PC-9 (cell line): ENCODE data around the gene FLNB. TPM values are rescaled to one million over a fixed set of nuclear protein-coding genes. Genes with fewer than 3 reads are reported as not detected.

Experiments used
- BruUV-seq: library from RNA; stranded (reverse); fragments of 400-500 nt; replicated peaks from 2 replicates; lab custom pipeline; 2021; lab: Mats Ljungman, UMichigan
- CTCF ChIA-PET: fragments of 300-600 bp; sonication (Branson Sonifier 250); formaldehyde crosslinking; loops from one replicate; lab custom pipeline; 2022; ENCODE audit warnings: antibody characterized with exemption; lab: Charles Lee
- POLR2A ChIA-PET: fragments of 300-600 bp; sonication (Branson Sonifier 250); formaldehyde crosslinking; loops from one replicate; lab custom pipeline; 2022; ENCODE audit warnings: antibody characterized with exemption; ENCODE audit not compliant: unreplicated experiment; lab: Charles Lee
- DNase-seq, 2 experiments: peaks; one replicate each; pipeline versions ENCODE4 v3.0.0 to v3.0.0-alpha.2; 2015 to 2022; ENCODE audit warnings: mixed read lengths in 1 of 2
- H2AFZ ChIP-seq: fragments of 200-600 bp; sonication (generic); 2 replicates; pipeline ENCODE4 v1.8.1; 2017; ENCODE audit warnings: antibody characterized with exemption
- H3F3A ChIP-seq: fragments of 200-600 bp; sonication (generic); 2 replicates; pipeline ENCODE4 v1.8.1; 2017; ENCODE audit warnings: antibody characterized with exemption, mild to moderate bottlenecking, low read depth; ENCODE audit not compliant: insufficient read depth
- H3K27ac ChIP-seq: fragments of 200-600 bp; sonication (generic); 2 replicates; pipeline ENCODE4 v1.6.1; 2016; ENCODE audit warnings: mixed run types
- H3K27me3 ChIP-seq: fragments of 200-600 bp; sonication (generic); 2 replicates; pipeline ENCODE4 v1.6.1; 2016; ENCODE audit warnings: low read depth, mixed run types; ENCODE audit not compliant: insufficient read depth
- H3K36me3 ChIP-seq: fragments of 200-600 bp; sonication (generic); 2 replicates; pipeline ENCODE4 v1.6.1; 2016; ENCODE audit warnings: low read depth, mixed run types
- H3K4me1 ChIP-seq: fragments of 200-600 bp; sonication (generic); replicated peaks from 2 replicates; pipeline ENCODE4 v1.6.1; 2016; ENCODE audit warnings: mixed run types; ENCODE audit not compliant: insufficient read depth
- H3K4me2 ChIP-seq: fragments of 200-600 bp; sonication (generic); 2 replicates; pipeline ENCODE4 v1.6.1; 2017; ENCODE audit warnings: mixed run types
- H3K4me3 ChIP-seq: fragments of 200-600 bp; sonication (generic); 2 replicates; pipeline ENCODE4 v1.6.1; 2016; ENCODE audit warnings: mixed run types
- H3K79me2 ChIP-seq: fragments of 200-600 bp; sonication (generic); 2 replicates; pipeline ENCODE4 v1.6.1; 2017; ENCODE audit warnings: low read depth, mixed run types
- H3K9me2 ChIP-seq: fragments of 200-600 bp; sonication (generic); 2 replicates; pipeline ENCODE4 v1.8.1; 2017; ENCODE audit warnings: mild to moderate bottlenecking; ENCODE audit not compliant: insufficient read depth
- H3K9me3 ChIP-seq: fragments of 200-600 bp; sonication (generic); 2 replicates; pipeline ENCODE4 v1.8.1; 2016; ENCODE audit warnings: low read depth; ENCODE audit not compliant: insufficient read depth
- H4K20me1 ChIP-seq: fragments of 200-600 bp; sonication (generic); 2 replicates; pipeline ENCODE4 v1.8.1; 2017; ENCODE audit not compliant: insufficient read depth
- EZH2 ChIP-seq: fragments of 200-600 bp; sonication (generic); IDR thresholded peaks from 2 replicates; pipeline ENCODE4 v1.8.0; 2017; ENCODE audit warnings: antibody characterized with exemption, low read depth
- intact Hi-C: fragments of 100-400 bp; cut with micrococcal nuclease; formaldehyde crosslinking; loops from one replicate; pipeline ENCODE4 v1.10.0; 2022; ENCODE audit not compliant: unreplicated experiment
- total RNA-seq: library from RNA; stranded (reverse); gene quantifications from 2 replicates; pipeline ENCODE4 v1.2.3, GENCODE V29; 2021
- TF ChIP-seq, protein P1 (sequence below): fragments of 200-600 bp; sonication (generic); conservative IDR thresholded peaks from 2 replicates; pipeline ENCODE4 v1.6.1; 2017; ENCODE audit warnings: mixed run types, antibody characterized with exemption, mild to moderate bottlenecking, moderate library complexity

The FLNB gene
- total RNA-seq, 1 experiment from 2014 or later: 349 TPM

DNA sequence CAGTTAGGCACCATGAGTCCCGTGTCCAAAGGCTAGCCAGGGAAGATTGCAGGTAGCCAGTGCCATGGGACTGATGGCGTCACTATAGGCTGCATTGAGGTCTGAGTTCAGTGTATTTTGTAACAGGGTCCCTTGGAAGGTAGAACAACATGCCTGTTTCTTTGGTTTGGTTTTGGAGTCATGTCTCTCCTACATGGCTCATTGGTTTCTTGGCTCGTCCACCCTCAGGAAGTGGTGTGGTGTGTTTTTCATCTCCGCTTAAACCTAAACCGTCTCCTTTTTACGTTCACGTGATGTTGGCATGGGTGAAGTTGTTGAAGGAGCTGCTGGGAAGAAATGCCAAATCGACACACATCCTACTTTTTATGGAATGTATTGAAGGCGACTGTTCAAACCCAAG, 71.6 kb downstream of the FLNB start:
- peaks cover 3% of the 10 kb centered on the region; the same call in 1 of the 2 replicates for H3K4me1 ChIP-seq
- no peak overlapping the region for H2AFZ ChIP-seq
- ChIA-PET CTCF (no interaction called here), POLR2A (no interaction called here)
- H3K36me3 ChIP-seq: peaks cover 10% of the 10 kb centered on the region
- no peak for DNase-seq
- no TSS peak for BruUV-seq
- no peaks in the 10 kb centered on the region for H3K9me2 ChIP-seq
- H3K79me2 ChIP-seq: peaks cover 63% of the 10 kb centered on the region
- no peak overlapping the region for H3K27ac ChIP-seq
- H3K27me3 ChIP-seq: no peaks in the 10 kb centered on the region
- H3K9me3 ChIP-seq: no peaks in the 10 kb centered on the region
- peaks cover 40% of the 10 kb centered on the region; the same call in 1 of the 2 replicates for H3F3A ChIP-seq
- intact Hi-C loops: no loop called here
- H3K4me3 ChIP-seq: no peak overlapping the region
- TF ChIP-seq EZH2: no peak
- TF ChIP-seq, protein P1, sequence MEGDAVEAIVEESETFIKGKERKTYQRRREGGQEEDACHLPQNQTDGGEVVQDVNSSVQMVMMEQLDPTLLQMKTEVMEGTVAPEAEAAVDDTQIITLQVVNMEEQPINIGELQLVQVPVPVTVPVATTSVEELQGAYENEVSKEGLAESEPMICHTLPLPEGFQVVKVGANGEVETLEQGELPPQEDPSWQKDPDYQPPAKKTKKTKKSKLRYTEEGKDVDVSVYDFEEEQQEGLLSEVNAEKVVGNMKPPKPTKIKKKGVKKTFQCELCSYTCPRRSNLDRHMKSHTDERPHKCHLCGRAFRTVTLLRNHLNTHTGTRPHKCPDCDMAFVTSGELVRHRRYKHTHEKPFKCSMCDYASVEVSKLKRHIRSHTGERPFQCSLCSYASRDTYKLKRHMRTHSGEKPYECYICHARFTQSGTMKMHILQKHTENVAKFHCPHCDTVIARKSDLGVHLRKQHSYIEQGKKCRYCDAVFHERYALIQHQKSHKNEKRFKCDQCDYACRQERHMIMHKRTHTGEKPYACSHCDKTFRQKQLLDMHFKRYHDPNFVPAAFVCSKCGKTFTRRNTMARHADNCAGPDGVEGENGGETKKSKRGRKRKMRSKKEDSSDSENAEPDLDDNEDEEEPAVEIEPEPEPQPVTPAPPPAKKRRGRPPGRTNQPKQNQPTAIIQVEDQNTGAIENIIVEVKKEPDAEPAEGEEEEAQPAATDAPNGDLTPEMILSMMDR: no peak
- H3K4me2 ChIP-seq: no peak overlapping the region
- peaks cover 41% of the 10 kb centered on the region for H4K20me1 ChIP-seq

DNA sequence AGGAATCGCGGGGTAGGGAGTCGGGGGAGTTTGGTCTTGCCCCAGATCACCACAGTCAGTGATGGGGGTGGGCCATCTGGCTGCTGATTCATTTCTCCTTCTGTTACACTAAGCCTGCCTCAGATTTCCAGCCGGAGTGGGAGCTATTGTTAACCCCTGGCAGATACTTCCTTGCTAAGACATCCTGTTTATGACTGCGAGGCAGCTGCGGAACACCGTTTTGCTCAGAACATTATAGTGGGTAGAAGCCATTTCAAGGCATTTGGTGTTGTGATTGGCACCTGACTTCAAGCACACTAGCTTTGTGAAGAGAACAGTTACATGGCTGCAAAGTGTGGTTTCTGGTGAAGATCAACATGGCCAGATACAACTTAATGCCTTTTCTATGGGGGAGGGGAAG, 73.8 kb downstream of the FLNB start:
- Histone ChIP-seq H3K4me2 (no peak overlapping the region), H3K27ac (no peak overlapping the region), H2AFZ (no peak overlapping the region), H3K9me2 (no peaks in the 10 kb centered on the region), H3K9me3 (no peaks in the 10 kb centered on the region), H3F3A (peaks cover 45% of the 10 kb centered on the region; the same call in 1 of the 2 replicates), H3K4me3 (no peak overlapping the region), H3K27me3 (no peaks in the 10 kb centered on the region), H3K36me3 (peaks cover 10% of the 10 kb centered on the region), H3K4me1 (peaks cover 10% of the 10 kb centered on the region; the same call in 1 of the 2 replicates), H4K20me1 (peaks cover 43% of the 10 kb centered on the region), H3K79me2 (peaks cover 72% of the 10 kb centered on the region)
- POLR2A ChIA-PET: no interaction called here
- CTCF ChIA-PET: no interaction called here
- TF ChIP-seq, protein P1: no peak
- TF ChIP-seq EZH2: no peak
- no peak for DNase-seq
- intact Hi-C loops: no loop called here
- no TSS peak for BruUV-seq

DNA sequence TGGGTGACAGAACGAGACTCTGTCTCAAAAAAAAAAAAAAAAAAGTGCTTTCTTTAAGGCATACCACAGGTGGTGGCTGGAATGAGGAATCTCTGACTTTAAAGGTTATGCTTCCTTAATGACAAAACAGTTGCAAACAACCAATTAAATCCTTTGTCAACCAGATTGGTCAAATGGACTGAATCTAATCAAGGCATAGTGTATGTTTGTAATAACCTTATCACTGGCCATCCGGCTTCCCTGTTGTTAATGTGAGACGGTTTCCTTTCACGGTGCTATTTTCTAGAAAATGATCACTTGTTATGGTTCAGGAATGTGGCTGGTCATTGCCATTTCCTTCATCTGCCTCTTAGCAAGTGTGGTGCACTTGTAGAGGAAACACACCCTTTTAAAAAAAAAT, 75.9 kb downstream of the FLNB start:
- intact Hi-C loops: loop anchor here (2.0 kb wide), 1 partner anchor 33 kb away; no protein-coding TSS in a partner anchor
- BruUV-seq: no TSS peak
- Histone ChIP-seq H3K4me2 (no peak overlapping the region), H3K4me1 (peaks cover 10% of the 10 kb centered on the region; the same call in 1 of the 2 replicates), H3K36me3 (peaks cover 7% of the 10 kb centered on the region; the same call in 1 of the 2 replicates), H3K79me2 (peaks cover 62% of the 10 kb centered on the region), H3F3A (peaks cover 42% of the 10 kb centered on the region; the same call in 1 of the 2 replicates), H3K9me2 (no peaks in the 10 kb centered on the region), H4K20me1 (peaks cover 42% of the 10 kb centered on the region), H3K4me3 (no peak overlapping the region), H3K27me3 (no peaks in the 10 kb centered on the region), H2AFZ (no peak overlapping the region), H3K27ac (no peak overlapping the region), H3K9me3 (no peaks in the 10 kb centered on the region)
- DNase-seq: peak in 1 of 2 experiments; percentile 53
- ChIA-PET POLR2A (no interaction called here), CTCF (no interaction called here)
- TF ChIP-seq EZH2: no peak
- TF ChIP-seq, protein P1: no peak
